HG02943 (cell line): Measurements from ENCODE around the gene OR4E2.
"Not testable (repeated sequence)": the region's sequence is repeated elsewhere in the genome, so short reads cannot be mapped to it uniquely, and the experiment has no call there.

Source experiments
- ATAC-seq: cut with Tn5 transposase; IDR thresholded peaks from one replicate; pipeline ENCODE4 v1.9.1; 2021; ENCODE audit warnings: mild to moderate bottlenecking, low read depth, moderate library complexity; ENCODE audit not compliant: unreplicated experiment

The OR4E2 gene

GRCh38 chr14:21653331-21653885 is at the start of gene OR4E2:
Gene OR4E2 (plus strand): TSS chr14:21653835. CDS start chr14:21665083, 11,248 bp downstream.
- no peak for ATAC-seq

- no peak for ATAC-seq
Observed at GRCh38 chr14:21612324-21612723, 41.3 kb upstream of the OR4E2 start.

- no peak for ATAC-seq
Observed at GRCh38 chr14:21614240-21614639, 39.4 kb upstream of the OR4E2 start.

GRCh38 chr14:21617614-21618013 is 36.0 kb upstream of the OR4E2 start:
- no peak for ATAC-seq

GRCh38 chr14:21626491-21627230 is 27.0 kb upstream of the OR4E2 start:
- ATAC-seq = no peak

- not testable (repeated sequence) for ATAC-seq
Observed at GRCh38 chr14:21630503-21630902, 23.1 kb upstream of the OR4E2 start.

GRCh38 chr14:21631084-21631483 is 22.6 kb upstream of the OR4E2 start:
- no peak for ATAC-seq

- ATAC-seq = no peak
Observed at GRCh38 chr14:21634840-21635239, 18.8 kb upstream of the OR4E2 start, which contains the start of gene OR10G2. Gene OR10G2 (minus strand): TSS chr14:21634940. CDS start chr14:21634842, 98 bp downstream.

GRCh38 chr14:21642683-21643082 is 11.0 kb upstream of the OR4E2 start:
- ATAC-seq = no peak

GRCh38 chr14:21643407-21643806 is 10.2 kb upstream of the OR4E2 start:
- no peak for ATAC-seq

GRCh38 chr14:21647380-21647779 is 6.3 kb upstream of the OR4E2 start:
- no peak for ATAC-seq

GRCh38 chr14:21652209-21652808 is 1.3 kb upstream of the OR4E2 start:
- ATAC-seq = no peak

GRCh38 chr14:21654215-21654614 is 580 bp downstream of the OR4E2 start:
- no peak for ATAC-seq

GRCh38 chr14:21656980-21657379 is 3.3 kb downstream of the OR4E2 start:
- no peak for ATAC-seq

- no peak for ATAC-seq
Observed at GRCh38 chr14:21668377-21668776, 14.7 kb downstream of the OR4E2 start.

- no peak for ATAC-seq
Observed at GRCh38 chr14:21669284-21669683, 15.6 kb downstream of the OR4E2 start.

- ATAC-seq = no peak
Observed at GRCh38 chr14:21671371-21671770, 17.7 kb downstream of the OR4E2 start.

- ATAC-seq = no peak
Observed at GRCh38 chr14:21672116-21672515, 18.5 kb downstream of the OR4E2 start.

GRCh38 chr14:21673718-21674117 is 20.1 kb downstream of the OR4E2 start, which contains the start of gene OR4E1:
Gene OR4E1 (minus strand): TSS chr14:21673818. CDS start chr14:21670935, 2,883 bp downstream.
- ATAC-seq = no peak

- ATAC-seq = no peak
Observed at GRCh38 chr14:21675566-21675965, 21.9 kb downstream of the OR4E2 start.

GRCh38 chr14:21680072-21680471 is 26.4 kb downstream of the OR4E2 start:
- no peak for ATAC-seq

GRCh38 chr14:21686468-21686867 is 32.8 kb downstream of the OR4E2 start:
- no peak for ATAC-seq
